Mucosa of descending colon (tissue), 3 donors: ENCODE measurements around the gene PBRM1. TPM values are rescaled to one million over a fixed set of nuclear protein-coding genes. Genes with fewer than 3 reads are reported as not detected.
A peak's percentile ranks its signal among the peaks of the same experiment; 100 is the strongest.
"Not testable (repeated sequence)": the region's sequence is repeated elsewhere in the genome, so short reads cannot be mapped to it uniquely, and the experiment has no call there.

ENCODE experiments used
- ATAC-seq: fragments of 200-7000 bp; cut with Tn5 transposase; one replicate; pipeline ENCODE4 v1.9.1; 2020; ENCODE audit warnings: mild to moderate bottlenecking, moderate library complexity
- DNase-seq, 3 donors: peaks; one replicate each; pipeline ENCODE4 v3.0.0-alpha.2; 2020
- H3K36me3 ChIP-seq: fragments of 200-600 bp; one replicate; pipeline ENCODE4 v1.8.0; 2021; ENCODE audit warnings: low read depth, mild to moderate bottlenecking
- H3K4me1 ChIP-seq: fragments of 200-600 bp; one replicate; pipeline ENCODE4 v1.8.0; 2021; ENCODE audit warnings: low read depth, mild to moderate bottlenecking
- H3K4me3 ChIP-seq: fragments of 200-600 bp; one replicate; pipeline ENCODE4 v1.8.0; 2021; ENCODE audit warnings: mild to moderate bottlenecking
- H3K9me3 ChIP-seq: fragments of 200-600 bp; one replicate; pipeline ENCODE4 v1.8.0; 2021; ENCODE audit warnings: mild to moderate bottlenecking
- intact Hi-C, 2 donors: fragments of 100-400 bp; cut with DNase I in 1 of 2; cut with micrococcal nuclease in 1 of 2; formaldehyde crosslinking; loops; one replicate each; pipeline versions ENCODE4 v1.11.0 to v1.11.1; 2022; cut with DNase I, micrococcal nuclease
- long read RNA-seq, 2 donors: library from polyadenylated mRNA; unstranded; transcript quantifications; one replicate each; pipeline ENCODE4 v2.0.0, GENCODE V29; 2019 to 2021
- total RNA-seq, 3 donors: library from RNA; stranded (reverse); fragmentation: NEBNext Ultra II Directional in 2 of 3; extraction: Animal tissue kit (Norgen Biotek cat#: 25700) in 2 of 3; gene quantifications; one replicate each; pipeline versions ENCODE4 v1.2.1 to v1.2.4, GENCODE V29; 2021 to 2023
- TF ChIP-seq, protein P1 (sequence below): fragments of 200-600 bp; IDR thresholded peaks from one replicate; pipeline ENCODE4 v1.8.0; 2022; ENCODE audit warnings: antibody characterized with exemption, mild to moderate bottlenecking
- donor health status: DM: no; HTN: no; CAD: no; lungs with moderate emphysema.
- donor health status: DM: no; HTN: no; CAD: no.
- donor health status: DM: no; HTN: yes; CAD: no.

PBRM1 gene
- total RNA-seq: 10 to 100 TPM; 48.5 to 86.1 (median 56.8) TPM
- long read RNA-seq, donor 1, partial matches to known transcripts: 9 of 29 reads
- long read RNA-seq, donor 1, other reads (novel, unspliced or antisense): 20 of 29 reads
- long read RNA-seq, donor 2, partial matches to known transcripts: 6 of 7 reads
- long read RNA-seq, donor 2, other reads (novel, unspliced or antisense): 1 of 7 reads

DNA sequence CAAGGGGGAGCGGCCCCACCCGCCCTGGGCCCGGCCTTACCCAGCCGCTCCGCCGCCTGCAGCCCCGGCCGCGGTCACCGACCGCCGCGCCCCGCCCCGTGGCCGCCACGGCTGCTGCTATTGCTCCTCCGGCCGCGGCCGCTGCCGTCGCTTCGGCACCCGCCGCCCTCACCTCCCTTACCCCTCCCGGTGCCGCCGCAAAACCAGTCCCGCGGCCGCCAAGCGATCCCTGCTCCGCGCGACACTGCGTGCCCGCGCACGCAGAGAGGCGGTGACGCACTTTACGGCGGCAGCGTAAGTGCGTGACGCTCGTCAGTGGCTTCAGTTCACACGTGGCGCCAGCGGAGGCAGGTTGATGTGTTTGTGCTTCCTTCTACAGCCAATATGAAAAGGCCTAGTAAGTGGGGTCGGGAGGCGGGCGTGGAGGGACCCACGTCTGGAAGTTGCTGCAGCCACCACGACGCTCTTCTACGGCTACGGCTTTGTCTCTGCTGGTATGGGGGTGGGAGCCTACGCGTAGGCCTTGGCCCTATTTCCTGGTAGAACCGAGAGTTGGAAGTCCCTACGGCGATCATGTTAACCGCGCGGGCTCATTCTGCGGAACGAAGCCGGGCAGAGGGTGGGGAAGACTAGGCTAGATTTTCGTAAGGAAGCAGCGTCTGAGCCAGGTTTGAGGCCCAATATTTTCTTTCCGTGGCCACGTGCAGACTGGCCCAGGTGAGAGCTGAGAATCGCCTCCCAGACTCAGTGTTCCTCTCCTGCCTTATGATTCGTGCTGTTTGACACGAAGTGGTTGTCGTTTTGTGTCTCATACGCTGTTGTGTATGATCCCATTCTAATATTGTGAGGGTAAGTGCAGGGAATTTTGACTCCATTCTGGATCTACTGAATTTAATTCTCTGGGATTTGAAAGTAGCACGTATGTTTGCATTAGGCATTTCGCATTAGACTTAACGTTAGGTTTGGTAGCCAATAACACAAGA, at the start of gene PBRM1, which contains the start of gene GNL3:
TSS of gene PBRM1 (minus strand) at position 205 of the 983 bp plus-strand sequence.
TSS of gene GNL3 (plus strand) at position 324 of the 983 bp plus-strand sequence. CDS start at position 385, 61 bp downstream.
- peaks cover 27% of the 10 kb centered on the region for H3K4me1 ChIP-seq
- peak within 1 kb of the TSS; percentile 44 for H3K4me3 ChIP-seq
- TF ChIP-seq, protein P1, sequence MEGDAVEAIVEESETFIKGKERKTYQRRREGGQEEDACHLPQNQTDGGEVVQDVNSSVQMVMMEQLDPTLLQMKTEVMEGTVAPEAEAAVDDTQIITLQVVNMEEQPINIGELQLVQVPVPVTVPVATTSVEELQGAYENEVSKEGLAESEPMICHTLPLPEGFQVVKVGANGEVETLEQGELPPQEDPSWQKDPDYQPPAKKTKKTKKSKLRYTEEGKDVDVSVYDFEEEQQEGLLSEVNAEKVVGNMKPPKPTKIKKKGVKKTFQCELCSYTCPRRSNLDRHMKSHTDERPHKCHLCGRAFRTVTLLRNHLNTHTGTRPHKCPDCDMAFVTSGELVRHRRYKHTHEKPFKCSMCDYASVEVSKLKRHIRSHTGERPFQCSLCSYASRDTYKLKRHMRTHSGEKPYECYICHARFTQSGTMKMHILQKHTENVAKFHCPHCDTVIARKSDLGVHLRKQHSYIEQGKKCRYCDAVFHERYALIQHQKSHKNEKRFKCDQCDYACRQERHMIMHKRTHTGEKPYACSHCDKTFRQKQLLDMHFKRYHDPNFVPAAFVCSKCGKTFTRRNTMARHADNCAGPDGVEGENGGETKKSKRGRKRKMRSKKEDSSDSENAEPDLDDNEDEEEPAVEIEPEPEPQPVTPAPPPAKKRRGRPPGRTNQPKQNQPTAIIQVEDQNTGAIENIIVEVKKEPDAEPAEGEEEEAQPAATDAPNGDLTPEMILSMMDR: no peak
- ATAC-seq: peak; percentile 97
- H3K36me3 ChIP-seq: no peaks in the 10 kb centered on the region
- H3K9me3 ChIP-seq: no peaks in the 10 kb centered on the region
- intact Hi-C loops: no loop called here
- DNase-seq: peak; percentile 94 to 96 (median 96)

DNA sequence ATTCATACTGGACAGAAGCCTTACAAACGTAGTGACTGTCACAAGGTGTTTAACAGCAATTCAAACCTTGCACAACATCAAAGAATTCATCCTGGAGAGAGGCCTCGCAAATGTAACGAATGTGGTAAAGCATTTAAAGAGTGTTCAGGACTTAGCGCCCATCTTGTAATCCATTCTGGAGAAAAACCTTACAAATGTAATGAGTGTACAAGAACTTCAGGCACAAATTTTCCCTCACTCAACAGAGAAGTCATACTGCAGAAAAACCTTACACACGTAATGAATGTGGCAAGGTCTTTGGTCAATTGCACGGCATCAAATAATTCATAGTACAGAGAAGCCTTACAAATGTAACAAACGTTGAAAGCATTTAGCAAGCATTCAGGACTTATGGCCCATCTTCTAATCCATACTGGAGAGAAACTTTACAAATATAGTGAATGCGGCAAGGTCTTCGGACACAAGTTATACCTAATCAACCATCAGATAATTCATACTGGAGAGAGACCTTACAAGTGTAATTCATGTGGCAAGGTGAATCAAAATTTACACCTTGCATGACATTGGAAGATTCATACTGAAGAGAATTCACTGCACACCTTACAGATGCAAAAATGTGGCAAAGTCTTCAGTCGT, 47.7 kb upstream of the PBRM1 start:
- TF ChIP-seq, protein P1: no peak
- Histone ChIP-seq H3K4me3 (no peak overlapping the region), H3K36me3 (no peaks in the 10 kb centered on the region), H3K4me1 (no peaks in the 10 kb centered on the region), H3K9me3 (peaks cover 12% of the 10 kb centered on the region)
- intact Hi-C loops: no loop called here
- ATAC-seq (no peak), DNase-seq (no peak)

DNA sequence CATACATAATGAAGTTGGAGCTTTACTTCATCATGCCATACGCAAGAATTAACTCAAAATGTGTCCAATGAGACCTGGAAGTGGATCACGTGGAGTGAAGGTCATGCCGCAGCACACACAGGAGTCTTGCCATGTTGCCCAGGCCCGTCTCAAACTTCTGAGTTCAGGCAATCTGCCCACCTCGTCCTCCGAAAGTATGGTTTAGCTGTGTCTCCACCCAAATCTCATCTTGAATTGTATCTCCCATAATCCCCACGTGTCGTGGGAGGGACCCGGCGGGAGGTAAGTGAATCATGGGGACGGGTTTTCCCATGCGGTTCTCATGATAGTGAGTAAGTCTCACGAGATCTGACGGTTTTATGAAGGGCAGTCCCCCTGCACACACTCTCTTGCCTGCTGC, 45.9 kb upstream of the PBRM1 start:
- intact Hi-C loops: no loop called here
- no peak for ATAC-seq
- Histone ChIP-seq H3K4me3 (no peak overlapping the region), H3K36me3 (no peaks in the 10 kb centered on the region), H3K4me1 (no peaks in the 10 kb centered on the region), H3K9me3 (peaks cover 13% of the 10 kb centered on the region)
- TF ChIP-seq, protein P1: no peak
- DNase-seq: no peak

DNA sequence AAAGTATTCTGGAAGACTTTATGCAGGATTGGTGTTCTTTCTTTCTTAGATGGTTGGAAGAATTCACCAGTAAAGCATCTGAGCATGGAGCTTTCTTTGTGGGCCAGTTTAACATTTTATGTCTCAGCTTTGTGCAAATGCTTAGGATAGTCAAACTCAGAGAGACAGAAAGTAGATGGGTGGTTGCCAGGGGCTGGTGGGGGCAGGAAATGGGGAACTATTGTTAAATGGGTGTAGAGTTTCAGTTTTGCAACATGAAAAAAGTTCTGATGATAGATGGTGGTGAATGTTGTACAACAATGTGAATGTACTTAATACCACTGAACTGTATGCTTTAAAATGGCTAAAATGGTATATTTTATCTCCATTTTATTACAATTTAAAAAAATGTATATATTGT, 45.0 kb upstream of the PBRM1 start:
- Histone ChIP-seq H3K4me1 (no peaks in the 10 kb centered on the region), H3K9me3 (peaks cover 13% of the 10 kb centered on the region), H3K4me3 (no peak overlapping the region), H3K36me3 (no peaks in the 10 kb centered on the region)
- DNase-seq (no peak), ATAC-seq (no peak)
- intact Hi-C loops: no loop called here
- TF ChIP-seq, protein P1: no peak

DNA sequence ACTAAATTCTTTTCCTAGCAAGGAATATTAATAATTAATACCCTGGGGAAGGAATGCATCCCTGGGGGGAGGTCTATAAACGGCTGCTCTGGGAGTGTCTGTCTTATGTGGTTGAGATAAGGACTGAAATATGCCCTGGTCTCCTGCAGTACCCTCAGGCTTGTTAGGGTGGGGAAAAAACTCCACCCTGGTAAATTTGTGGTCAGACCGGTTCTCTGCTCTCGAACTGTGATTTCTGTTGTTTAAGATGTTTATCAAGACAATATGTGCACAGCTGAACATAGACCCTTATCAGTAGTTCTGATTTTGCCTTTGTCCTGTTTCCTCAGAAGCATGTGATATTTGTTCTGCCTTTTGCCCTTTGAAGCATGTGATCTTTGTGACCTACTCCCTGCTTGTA, 43.0 kb upstream of the PBRM1 start:
- peaks cover 13% of the 10 kb centered on the region for H3K9me3 ChIP-seq
- intact Hi-C loops, H3K36me3 ChIP-seq, H3K4me3 ChIP-seq, ATAC-seq, H3K4me1 ChIP-seq, DNase-seq: not testable (repeated sequence)
